HG03064 (cell line): Measurements from ENCODE around the gene SOX3.

ENCODE experiments used
- ATAC-seq: cut with Tn5 transposase; IDR thresholded peaks from one replicate; pipeline ENCODE4 v1.9.1; 2021; ENCODE audit warnings: low read depth; ENCODE audit not compliant: unreplicated experiment

SOX3 gene

GRCh38 chrX:140504371-140505324, at the start of gene SOX3:
Gene SOX3, minus strand, starts transcription at chrX:140505069. Its CDS starts 9 bp downstream, at chrX:140505060.
- no peak for ATAC-seq

- no peak for ATAC-seq
These were observed 44.1 kb upstream of the SOX3 start for GRCh38 chrX:140548985-140549384.

DNA sequence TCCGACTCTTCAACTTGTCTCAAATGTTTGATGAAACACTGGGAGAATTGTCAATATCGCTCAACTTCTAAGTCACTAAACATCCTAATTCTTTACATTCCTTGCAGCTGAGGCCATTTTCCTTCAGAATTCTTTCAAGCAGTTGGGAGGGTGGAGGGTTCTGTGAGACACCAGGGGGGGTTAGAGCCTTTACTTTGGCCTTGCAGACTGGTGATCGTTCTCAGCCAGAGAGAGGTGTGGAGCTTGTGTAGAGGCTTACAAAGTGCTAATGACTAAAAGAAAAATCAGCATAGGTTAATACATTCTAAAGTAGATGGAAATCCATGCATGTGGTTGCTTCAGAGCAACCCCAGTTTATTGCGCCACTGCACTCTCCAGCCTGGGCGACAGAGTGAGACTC, 21.3 kb upstream of the SOX3 start:
- no peak for ATAC-seq

DNA sequence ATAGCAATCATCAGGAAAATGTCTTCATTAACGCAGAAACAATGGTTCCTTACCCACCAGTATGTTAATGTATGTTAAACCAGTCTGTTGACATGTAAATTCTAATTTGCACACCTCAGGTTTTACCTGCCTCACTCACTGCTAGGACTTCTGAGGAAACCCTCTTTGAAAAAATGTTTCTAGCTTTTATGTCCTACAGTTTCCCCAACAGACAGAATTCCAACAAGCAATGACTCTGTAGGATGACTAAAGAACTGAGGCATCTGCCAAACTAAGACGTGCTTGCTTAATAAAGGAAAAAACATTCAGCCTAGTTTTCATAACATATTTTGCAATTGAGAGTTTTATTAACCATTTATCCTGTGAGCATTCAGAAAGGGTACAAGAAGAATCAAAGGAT, 20.6 kb upstream of the SOX3 start:
- no peak for ATAC-seq

DNA sequence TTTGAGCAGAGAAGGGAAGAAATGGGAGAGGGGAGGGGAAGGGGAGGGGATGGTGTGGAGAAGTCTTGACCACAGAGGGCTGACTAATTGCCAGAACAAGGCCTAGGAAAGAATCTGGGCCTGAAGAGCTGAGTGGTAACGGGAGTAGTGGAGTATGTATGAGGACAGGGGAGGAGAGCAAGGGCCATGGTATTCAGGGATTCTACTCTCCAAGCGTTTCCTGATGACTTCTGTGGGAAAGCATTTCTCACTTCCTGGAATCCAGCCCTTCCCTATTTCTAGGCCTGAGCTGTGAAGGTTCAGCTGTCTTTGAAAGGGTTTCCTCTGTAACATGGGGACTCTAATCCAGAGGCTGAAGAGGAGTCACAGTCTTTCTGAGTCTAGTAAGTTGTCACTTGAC, 19.7 kb upstream of the SOX3 start:
- ATAC-seq, result no peak

GRCh38 chrX:140521393-140521792, 16.5 kb upstream of the SOX3 start:
- no peak for ATAC-seq

- no peak for ATAC-seq
These were observed 9.7 kb upstream of the SOX3 start for GRCh38 chrX:140514554-140514953.

DNA sequence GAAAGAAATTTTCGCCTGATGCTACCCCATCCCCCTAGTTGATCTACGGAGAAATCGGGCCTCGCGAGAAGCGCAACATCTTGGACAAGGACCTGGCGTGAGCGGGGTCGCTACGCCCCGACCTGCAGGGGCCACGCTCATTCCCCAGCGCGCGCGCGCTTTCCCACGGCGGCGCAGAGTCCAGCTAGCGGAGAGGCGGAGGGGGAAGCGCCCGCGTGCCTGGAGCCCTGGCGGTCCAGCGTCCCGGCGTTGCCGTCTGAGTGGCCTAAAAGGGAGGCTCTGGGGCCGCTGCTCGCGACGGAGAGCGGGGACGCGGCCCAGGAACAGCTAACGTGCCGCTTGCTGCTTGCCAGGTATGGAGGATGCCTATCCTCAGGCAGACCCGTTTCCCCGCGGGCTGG, 6.0 kb upstream of the SOX3 start:
- ATAC-seq, result no peak

DNA sequence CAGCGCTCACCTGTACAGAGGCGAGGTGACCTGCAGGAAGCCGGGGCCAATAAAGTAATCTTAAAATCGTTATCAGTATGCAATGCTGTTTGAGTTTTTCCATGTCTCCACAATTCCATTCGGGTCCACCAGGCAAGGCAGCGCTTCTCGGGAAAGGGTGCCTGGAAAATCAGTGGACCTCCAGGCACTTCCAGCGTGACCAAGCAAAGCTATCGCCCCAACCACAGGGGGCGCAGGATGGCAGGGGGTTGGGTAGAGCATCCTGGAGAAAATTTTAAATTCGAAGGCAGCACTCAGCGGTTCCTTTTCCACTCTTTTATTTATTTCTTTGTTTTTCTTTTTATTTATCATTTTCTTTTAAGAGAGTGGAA, 5.4 kb upstream of the SOX3 start:
- no peak for ATAC-seq

DNA sequence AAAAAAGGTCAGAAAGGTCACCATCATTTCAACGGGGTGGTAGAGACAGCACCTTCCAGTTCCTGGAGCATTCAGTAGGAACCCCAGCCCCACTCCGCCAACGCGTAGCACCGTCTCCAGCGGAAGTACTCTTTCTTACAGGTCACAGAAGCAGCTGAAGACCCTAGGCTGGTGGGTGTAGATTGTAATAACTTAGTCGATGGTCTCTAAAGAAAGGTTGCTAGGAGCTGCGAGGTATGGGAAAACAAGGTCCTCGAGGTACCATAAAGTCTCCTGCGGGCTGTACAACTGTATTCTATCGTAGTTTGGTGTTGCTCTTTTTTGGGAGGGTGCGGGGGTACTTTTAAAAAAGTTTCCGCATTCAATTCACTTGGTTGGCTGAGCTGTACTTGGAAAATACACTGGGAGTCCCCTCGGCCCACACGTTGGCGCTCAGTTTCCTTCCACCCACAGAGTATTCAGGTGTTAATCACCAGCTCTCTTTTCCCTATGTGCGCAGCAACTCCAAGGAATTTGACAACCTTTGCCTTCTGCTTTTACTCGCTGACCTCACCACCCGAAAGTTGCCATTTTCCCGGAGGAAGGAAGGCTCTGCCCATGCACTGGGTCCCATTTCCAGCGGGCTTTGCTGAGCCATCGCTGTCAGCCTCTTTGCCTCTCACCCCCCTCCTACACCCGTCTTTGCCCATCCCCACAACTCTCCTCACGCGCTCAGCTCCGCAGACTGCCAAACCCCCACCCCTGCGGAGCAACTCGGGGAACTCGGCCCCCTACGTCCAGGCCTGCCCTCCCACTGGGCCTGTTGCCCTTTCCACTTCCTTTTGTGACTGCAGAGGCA, 4.8 kb upstream of the SOX3 start:
- ATAC-seq, result no peak

- no peak for ATAC-seq
These were observed 4.1 kb upstream of the SOX3 start for GRCh38 chrX:140508958-140509357.

GRCh38 chrX:140507982-140508305, 3.1 kb upstream of the SOX3 start:
- ATAC-seq, result no peak

DNA sequence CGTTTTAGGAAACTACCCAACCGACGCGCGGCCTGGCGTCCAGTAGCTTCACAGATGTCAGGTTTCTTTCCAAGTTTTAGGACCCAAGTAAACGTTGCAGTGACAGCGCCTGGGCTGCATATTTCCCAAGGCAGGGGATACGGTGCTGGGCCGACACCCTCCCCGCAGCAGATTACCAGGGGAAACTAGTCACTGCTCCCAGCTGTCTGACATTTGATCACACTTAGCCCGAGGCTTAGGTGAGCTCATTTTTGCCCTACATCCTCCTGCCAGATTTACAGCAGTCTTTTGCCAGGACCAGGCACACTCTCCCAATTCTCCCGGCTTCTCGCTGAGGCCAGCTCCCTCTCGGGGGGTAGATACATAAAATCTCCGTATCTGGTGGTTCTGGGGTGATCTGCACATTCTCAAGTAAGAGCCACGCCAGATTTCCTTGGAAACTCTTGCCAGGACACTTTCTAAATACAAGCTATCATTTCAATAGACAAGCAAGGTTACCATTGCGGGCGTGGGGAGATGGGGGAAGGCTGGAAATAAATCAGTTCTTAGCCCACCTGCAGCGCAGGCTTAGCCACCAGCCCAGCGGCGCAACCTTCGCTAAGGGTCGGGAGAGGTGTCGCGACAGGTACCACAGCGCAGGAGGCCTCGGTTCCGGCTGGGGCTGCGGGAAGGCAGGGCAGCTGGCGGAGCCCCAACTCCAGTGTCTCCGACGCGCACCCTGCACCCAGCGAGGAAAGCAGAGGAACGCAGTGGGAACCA, 2.5 kb upstream of the SOX3 start:
- no peak for ATAC-seq

DNA sequence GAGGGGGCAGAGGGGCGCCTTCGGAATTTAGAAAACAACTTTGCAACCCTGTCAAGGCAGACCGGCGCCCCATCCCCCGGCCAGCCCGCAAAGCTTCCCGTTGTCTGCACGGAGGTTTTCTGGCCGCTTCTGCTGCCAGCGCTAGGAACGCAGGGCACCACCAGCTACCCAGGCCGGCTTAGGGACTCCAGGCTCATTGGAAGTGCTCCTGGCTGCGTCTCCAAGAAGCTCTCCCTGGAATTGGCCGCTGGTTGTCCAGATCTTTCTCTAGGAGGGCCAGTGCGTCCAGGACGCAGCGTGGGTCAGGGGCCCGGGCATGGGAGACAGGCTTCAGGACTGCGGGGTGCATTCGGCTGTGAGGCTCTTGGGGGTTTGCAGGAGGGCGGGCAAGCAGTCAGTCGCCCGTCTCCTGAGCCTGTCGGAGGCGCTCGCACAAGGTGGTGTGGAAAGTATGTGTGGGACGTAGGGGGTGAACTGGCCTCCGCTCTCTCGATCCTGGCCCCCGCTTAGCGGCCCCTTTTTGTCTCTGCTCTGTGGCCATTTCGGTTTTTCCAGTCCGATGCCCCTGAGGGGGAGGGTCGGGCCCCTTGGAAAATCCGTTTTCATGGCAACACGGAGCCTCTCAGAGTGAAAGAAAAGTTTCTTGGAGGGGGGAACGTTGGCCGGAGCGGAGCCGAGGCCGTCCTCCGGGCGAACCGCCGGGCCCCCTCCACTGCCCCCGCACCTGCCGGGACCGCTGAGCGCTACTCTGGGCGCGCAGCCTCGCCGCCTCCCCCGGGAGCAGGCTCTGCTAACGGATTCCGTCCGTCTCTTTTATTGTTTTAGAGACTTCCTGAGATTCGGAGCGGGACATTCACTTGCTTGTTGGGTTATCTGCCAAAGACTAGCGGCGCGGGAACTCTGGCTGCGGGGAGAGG, 810 bp upstream of the SOX3 start:
- ATAC-seq, result no peak

- ATAC-seq, result no peak
These were observed 1.0 kb downstream of the SOX3 start for GRCh38 chrX:140503714-140504351.

DNA sequence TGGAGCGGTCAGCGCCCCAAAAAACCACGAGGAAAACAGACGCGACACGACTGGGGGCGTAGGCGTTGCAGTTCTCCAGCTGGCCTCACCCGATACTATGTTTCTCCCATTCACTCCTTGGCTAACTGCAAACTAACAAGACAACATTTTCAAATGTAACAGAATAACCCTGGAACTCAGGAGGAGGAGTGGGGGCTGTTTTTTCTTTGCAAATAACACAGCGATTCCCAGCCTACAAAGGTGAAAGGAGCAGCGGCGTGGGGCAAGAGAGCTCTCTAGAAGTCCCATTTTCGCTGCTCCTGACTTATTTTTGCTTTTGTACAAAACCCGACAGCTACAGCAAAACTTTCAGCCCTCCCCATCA, 1.6 kb downstream of the SOX3 start:
- ATAC-seq, result no peak

DNA sequence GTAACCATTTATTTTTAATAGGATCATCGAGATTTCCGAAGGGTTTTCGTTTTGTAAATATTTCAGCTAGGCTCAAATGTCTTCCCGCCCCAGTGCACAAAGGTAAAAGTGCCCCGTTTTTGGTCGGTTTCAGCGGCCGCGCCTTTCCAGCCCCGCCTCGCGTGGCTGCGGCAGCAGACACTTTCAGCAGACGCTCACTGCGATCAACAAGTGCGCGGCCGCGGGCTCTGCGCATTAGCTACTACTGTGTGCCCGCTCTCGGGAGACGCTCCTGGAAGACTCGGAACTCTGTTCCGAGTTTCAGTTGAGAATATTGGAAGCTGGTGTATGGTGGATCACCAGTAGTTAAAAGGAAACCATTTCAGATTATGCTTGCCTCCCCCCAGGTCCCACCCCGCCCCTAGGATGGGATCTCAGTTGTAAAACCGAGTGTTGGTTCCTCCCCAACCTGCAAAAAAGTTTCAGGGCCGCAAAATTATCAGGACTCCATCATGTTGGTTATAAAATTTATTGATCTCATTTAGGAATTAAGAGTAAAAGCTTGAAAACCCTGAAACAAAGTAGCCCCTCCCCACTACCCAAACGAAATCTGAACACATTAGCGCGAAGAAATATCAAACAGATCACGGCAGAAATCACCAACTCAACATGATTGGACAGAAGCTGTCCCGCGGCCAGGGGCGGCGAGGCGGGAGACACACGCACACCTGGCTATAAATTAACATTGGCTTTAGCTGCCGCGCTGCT, 2.2 kb downstream of the SOX3 start:
- no peak for ATAC-seq

DNA sequence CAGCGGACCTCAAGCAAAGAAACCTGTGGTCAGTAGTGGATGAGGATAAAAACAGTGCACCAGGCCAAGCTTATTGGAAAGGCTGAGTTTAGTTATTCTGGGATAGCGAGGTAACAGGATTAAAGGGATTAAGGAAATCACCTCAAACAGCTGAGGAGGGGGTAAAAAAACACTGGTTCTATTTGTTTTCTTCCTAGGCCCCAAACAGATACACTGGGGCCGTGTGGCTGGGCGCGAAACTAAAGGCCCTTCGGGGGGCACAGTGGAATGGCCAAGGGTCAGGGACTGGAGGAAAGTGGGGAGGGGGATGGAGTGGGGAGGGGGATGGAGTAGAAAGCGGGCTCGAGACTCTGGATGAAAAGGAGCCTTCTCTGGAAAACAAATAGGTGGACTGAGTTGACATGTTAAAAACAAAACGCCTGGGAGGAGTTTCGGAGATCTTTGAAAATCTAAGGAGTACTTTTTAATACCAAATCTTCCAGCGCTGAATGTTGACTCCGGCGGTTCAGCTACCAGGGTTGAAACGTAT, 2.9 kb downstream of the SOX3 start:
- ATAC-seq, result no peak

DNA sequence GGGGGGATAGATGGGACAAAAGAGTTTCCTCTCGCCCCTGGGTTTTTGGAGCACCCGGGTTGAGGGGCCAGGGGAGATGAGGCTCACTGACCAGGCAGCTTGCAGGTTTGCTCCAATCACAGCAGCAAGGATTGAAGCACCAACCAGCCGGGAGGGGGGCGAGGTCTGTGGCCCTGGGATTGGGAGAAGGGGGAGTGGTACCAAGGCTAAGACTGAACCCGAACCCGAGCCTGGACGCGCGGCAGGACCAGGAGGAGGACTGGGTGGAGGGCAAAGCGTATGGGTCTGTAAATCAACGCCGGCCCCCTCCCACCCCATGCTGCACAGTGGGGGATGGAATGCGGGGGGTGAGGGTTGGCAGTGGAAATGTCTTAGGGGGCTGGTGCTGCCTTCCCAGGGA, 3.5 kb downstream of the SOX3 start:
- no peak for ATAC-seq
